GM12872 (cell line): ENCODE measurements around the gene YBX3.

Experiments
- TF ChIP-seq, protein P1 (sequence below): IDR thresholded peaks from 3 replicates; pipeline ENCODE4 v1.5.1; 2011; ENCODE audit warnings: low read depth, mild to moderate bottlenecking, low read length, moderate library complexity; ENCODE audit not compliant: insufficient read depth

The YBX3 gene

DNA sequence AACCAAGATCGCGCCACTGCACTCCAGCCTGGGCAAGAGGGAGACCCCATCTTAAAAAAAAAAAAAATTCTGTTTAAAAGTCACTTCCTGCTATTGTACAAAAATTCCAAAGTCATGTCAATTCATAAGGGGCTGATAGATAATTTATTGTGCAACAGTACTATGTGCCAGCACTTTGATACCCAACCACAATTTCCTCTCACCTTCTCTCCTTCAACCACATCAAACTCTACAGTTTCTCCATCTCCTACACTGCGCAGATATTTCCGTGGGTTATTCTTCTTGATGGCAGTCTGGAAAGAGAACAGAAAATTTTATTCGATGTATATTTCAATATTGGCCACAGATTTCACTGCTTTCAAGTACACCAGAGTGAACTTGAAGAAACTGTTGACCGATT, 7.6 kb downstream of the YBX3 start:
- TF ChIP-seq, protein P1, sequence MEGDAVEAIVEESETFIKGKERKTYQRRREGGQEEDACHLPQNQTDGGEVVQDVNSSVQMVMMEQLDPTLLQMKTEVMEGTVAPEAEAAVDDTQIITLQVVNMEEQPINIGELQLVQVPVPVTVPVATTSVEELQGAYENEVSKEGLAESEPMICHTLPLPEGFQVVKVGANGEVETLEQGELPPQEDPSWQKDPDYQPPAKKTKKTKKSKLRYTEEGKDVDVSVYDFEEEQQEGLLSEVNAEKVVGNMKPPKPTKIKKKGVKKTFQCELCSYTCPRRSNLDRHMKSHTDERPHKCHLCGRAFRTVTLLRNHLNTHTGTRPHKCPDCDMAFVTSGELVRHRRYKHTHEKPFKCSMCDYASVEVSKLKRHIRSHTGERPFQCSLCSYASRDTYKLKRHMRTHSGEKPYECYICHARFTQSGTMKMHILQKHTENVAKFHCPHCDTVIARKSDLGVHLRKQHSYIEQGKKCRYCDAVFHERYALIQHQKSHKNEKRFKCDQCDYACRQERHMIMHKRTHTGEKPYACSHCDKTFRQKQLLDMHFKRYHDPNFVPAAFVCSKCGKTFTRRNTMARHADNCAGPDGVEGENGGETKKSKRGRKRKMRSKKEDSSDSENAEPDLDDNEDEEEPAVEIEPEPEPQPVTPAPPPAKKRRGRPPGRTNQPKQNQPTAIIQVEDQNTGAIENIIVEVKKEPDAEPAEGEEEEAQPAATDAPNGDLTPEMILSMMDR: no peak

GRCh38 chr12:10709808-10710207, 13.3 kb downstream of the YBX3 start:
- TF ChIP-seq, protein P1: no peak

DNA sequence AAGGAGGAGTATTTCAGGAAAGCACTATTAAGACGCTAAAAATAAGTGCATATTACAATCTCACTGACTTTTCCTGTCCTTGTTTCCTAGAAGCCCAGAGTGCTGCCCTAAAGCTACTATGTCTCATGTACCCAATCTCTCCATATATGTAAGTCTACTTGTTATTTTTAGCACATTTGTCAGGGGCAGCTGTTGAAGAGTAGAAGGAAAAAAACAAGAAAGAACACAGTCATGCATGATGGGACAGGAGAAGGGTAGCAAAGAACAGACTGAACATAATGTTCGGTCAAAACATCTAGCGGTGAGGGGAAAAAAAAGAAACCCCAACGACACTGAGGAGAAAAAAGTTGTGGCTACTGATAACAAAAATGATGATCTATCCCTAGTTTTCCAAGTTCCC, 14.3 kb downstream of the YBX3 start:
- TF ChIP-seq, protein P1: no peak

DNA sequence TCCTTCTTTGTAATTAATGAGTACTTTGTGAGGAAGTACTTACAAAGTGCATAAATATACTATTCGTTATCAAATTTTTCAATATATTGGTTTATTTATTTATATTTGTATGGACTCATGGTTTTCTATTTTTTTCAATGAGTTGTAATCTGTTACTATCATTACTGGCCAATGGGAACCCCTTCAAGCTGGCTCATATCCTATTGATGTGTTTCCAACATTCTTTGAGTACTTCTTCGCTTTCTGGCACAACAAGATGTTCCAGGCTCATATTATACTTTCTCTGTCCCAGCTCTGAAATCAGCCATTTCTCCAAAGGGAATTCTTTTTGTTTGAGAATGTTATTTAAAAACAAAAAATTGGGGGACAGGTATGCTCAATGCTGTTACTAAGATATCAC, 17.5 kb downstream of the YBX3 start:
- TF ChIP-seq, protein P1: no peak

DNA sequence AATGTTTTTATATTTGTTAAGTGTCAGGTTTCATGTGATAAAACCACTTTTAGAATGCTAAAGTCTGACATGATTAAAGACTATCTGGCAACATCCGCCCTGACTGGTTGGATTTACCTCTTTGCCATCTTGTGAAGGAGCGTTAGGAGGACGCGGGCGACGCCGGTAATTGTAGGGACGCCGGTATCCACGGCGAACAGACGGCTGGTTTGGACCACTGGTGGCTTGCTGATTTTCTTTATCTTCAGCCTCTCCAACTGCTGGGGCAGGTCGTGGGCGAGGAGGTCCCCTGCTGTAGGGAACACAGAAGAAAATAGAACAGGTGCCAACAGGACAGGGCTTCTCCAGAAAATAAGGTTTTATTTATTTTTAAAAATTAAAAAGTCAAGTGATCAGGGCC, 21.3 kb downstream of the YBX3 start:
- TF ChIP-seq, protein P1: no peak

DNA sequence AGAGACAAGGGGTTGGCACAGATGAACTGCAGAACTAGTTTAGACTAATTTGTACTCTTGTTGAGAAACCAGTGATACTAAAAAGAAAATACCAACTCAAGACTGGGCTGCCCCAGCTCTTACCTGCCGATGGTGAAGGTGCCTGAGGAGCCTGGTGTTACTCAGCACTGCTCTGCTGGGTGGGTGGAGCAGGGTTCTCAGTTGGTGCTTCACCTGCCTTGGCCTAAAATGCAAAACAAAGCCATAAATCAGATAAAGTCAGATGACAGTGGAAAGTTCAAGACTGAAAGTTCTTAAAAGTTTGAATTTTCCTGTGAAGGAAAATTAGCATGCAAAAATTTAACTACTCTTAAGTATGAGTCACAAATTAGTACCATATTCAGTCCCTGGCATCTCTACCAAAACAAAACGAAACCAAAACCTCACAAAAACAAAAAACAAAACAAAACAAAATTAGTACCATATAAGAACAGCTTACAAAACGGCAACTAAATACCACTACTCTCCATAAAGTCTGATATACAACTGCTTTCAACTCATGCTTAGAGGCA, 21.9 kb downstream of the YBX3 start:
- TF ChIP-seq, protein P1: no peak

GRCh38 chr12:10700581-10700980, 22.5 kb downstream of the YBX3 start:
- TF ChIP-seq, protein P1: no peak

DNA sequence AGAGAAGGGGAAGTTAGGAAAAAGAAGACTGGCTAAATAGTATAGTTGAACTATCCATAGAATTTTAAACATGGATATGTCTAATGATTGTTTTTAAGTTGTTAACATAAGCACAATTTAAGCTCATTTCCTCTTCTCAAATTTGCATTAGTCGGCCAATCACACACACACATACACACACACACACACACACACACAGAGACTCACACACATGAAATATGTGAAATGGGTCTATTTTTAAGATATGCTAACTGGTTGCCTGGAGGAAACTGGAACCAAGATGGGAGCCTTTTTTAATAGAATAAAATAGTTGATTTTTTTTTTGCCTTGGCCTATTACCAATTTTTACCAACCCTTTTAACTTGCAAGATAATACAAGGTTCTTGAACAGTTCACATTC, 25.3 kb downstream of the YBX3 start:
- TF ChIP-seq, protein P1: no peak
